HG03025 (cell line): ENCODE results near the gene AHSG.
"Not testable (repeated sequence)": the region's sequence is repeated elsewhere in the genome, so short reads cannot be mapped to it uniquely, and the experiment has no call there.

Source experiments
- ATAC-seq: cut with Tn5 transposase; IDR thresholded peaks from one replicate; pipeline ENCODE4 v1.9.1; 2021; ENCODE audit warnings: mild to moderate bottlenecking, moderate library complexity; ENCODE audit not compliant: unreplicated experiment, low FRiP score

Gene AHSG

DNA sequence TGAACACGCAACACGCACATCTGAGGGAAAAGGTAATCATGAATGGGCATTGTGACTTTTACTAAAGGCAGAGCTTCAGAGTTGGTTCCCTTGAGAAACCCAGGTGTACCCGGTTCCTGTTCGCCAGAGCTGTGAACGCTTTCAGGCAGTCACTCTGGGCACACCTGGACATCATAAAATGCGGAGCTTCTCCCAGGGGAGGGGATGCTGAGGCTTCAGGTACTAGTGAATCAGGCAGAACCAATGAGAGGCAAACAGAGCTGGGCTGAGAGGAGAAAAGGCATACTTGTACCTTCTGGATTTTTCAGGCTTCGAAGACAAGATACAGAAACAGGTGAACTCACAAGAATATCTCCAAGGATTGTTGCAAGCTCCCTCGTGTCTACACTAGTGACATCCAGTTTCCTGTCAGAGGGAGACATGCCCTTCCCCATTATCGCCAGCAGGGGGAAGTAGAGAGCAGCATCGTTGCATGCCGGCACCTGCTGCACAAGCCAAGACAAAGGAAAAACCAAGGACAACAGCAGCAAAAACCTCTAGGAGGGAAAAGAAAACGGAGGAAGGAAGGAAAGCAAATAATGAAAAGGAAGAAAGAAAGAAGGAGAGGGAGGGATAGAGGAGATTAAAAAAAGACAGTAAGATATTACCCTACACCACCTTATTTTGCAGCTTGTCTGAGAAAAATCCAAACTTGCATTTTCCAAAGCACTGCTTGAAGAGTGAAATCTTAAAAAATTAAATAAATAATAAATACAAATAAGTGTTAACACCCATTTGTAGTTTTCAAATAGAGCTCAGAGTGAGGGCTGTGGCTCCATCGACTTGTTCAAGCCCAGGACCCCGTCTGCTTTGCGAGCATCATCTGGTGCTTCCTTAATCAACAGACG is 2.0 kb downstream of the AHSG start:
- no peak for ATAC-seq

DNA sequence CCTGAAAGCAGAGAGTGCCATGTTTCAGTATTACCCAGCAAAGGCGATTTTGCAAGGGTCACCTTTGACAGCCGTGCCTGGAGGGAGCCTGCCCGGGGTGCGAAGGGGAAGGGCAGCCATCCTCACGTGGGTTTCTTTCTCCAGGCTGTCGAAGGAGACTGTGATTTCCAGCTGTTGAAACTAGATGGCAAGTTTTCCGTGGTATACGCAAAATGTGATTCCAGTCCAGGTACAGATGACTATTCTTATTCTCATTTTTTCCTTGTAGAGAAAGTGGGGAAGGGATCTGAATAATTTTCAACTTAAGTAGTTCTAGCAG is 3.4 kb downstream of the AHSG start:
- ATAC-seq = no peak

DNA sequence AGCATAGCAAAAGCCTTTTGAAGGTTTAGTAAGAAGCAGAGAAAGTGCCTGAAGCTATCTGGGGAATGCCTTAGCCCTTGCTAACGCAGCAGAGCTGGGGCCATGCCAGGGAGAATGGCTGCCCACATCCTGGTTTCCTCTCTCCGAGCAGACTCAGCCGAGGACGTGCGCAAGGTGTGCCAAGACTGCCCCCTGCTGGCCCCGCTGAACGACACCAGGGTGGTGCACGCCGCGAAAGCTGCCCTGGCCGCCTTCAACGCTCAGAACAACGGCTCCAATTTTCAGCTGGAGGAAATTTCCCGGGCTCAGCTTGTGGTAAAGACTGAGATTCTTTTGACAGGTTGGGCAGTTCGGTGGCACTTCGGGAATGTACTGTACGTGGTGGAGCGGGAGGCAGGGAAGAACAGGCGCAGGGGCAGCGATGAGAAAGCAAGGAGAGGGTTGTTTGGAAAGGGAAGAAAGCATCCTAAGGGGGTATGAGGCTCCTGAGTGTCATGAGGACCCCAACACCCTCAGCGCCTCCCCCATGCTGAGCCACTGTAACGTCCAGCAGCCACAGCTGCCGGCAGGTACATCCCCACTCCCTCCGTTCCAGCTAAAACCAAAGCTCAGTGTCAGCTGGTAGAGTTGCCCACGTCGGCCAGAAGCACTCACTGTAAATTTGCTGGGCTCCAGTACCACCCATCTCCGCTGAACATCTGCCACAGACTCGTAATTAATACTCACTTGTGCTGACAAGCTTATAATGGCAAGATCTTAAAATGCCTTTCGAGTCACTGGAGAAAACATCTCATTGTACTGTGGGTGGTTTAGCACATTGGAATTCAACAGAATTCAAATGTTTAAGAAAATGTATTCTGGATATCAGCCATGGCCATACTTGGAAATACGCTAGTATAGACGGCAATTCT is 4.4 kb downstream of the AHSG start:
- peak; percentile 80 for ATAC-seq

DNA sequence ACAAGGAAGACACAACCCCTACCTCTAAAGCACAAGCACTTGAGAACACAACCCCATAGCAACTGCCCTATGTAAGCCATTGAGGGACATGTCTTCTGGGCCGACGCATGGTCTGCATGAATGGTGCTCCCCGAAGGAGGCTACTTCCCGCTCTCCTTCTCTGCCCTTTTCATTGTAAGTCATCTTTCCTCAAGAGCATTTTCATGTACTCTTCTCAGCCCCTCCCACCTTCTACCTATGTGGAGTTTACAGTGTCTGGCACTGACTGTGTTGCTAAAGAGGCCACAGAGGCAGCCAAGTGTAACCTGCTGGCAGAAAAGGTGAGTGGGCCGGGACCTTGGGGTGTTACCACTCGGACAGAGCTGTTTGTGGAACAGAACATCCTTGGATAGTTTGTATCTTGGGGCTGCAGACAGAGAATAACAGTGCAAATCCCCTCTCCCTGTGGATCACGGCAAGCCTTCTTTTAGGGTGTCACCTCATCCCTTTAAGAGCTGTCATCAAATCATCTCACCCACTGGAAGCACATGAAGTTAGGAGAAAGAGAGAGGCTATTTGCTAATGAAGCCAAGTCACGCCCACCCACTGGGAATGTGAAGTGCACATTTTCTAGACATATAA is 5.6 kb downstream of the AHSG start:
- ATAC-seq = no peak

DNA sequence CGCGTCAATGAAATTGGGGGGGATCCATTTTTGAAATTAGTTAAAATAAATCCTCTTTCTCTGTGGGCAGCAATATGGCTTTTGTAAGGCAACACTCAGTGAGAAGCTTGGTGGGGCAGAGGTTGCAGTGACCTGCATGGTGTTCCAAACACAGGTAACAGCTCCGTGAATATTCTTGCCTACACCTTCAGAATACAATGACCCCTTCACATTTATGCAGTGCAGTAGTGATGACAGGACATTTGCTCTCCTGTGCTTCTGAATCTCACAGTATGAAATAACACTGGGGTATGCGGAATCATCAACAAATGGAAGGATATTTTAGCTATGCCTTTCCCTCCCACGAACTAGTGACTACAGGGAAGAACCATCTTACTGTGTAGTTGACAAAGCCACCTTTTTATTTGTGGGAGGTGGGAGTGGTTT is 6.9 kb downstream of the AHSG start:
- no peak for ATAC-seq

DNA sequence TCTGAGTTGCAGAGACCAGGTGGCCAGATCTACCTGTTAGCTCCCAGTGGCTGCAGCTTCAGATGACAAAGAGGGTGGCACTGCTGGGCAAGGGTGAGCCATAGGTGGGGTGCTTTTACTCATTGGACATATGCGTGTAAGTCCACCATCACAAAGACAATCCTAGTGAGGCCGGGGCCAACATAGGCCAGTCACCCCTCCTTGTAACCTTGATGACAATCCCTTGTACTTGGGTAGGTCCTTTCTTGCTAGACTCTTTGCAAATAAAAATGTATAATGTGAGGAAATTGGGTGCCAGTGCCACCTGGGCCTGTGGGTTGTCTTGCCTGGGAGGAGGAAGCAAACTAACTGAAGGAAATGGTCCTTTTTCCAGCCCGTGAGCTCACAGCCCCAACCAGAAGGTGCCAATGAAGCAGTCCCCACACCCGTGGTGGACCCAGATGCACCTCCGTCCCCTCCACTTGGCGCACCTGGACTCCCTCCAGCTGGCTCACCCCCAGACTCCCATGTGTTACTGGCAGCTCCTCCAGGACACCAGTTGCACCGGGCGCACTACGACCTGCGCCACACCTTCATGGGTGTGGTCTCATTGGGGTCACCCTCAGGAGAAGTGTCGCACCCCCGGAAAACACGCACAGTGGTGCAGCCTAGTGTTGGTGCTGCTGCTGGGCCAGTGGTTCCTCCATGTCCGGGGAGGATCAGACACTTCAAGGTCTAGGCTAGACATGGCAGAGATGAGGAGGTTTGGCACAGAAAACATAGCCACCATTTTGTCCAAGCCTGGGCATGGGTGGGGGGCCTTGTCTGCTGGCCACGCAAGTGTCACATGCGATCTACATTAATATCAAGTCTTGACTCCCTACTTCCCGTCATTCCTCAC is 7.6 kb downstream of the AHSG start:
- ATAC-seq = no peak

DNA sequence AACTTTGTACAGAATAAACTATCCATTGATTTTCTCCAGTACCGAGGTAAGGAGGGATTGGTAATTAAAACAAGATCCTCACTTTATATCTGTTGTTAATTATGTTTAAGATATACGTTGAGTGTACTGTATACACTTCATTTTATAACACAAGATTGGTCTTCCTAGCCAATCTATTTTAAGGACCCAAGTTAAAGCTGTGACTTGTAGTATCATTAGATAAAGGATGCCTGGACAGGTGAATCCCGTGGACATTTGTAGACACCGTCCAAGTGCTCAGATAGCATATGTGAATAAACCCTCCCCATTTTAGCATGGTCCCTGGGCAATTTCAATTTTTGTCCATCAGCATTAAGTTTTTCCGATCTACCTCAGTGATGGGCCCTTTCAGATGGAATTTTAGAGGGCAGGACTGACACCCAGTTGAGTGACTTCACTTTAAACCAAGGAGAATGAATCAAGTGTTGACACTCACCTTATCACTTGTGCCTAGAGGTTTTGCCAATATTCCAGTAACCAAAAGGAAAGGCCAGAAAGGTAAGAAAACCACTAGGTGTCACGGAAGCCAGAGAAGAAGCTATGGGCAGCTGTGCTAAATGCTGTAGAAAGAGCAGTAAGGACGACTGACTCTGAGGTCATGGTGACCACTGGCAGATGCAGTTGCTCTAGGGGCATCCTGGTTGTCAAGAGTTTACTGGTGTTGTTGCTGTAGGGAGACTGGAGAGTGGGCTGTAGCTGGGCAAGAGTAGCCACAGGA is 9.2 kb downstream of the AHSG start:
- no peak for ATAC-seq

DNA sequence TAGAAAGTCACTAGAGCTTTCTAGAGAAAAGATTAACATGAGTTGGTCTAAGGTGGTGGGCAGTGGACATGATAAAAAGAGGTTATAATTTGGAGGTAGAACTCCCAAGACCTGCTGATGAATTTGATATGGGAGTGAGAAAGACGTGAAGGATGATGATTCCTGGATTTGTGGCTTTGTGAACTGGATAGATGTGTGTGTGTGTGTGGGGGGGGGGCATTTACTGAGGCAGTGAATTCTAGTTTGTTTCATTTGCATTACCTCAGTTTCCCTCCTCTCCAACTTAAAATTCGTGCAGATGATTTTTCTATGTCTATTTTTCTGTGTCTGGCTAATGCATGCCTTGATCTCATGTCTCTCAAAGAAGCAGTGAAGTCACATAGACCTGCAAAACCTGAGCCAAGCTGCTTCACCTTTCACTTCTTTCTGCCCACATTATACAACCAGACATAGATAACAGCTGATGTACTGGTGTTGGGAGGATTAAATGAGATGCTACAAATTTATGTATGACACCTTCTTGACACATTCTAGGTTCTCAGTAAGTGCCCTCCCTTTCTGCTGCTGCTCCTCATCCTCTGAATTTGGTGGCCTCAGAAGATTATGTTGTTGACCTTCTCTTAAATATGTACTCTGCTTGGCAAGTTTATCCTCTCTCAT is 9.9 kb downstream of the AHSG start:
- ATAC-seq = no peak

DNA sequence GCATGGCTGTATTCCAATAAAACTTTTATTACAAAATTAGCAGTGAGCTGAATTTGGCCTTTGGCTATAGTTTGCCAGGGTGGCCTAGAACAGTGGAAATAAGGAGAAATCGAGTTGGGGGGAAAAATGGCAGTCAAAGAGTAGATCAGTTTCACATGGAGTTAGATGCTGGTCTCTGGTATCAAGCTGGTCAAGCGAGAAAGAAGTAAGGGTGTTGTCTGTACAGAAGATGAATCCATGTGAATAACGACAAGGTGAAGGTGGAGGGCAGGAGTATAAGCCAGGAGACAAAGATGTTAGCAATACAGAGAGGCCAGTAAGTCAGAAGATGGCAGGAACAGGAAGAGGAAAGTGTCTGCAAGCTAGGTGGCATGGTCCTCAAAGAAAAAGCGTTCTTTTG is 11.7 kb downstream of the AHSG start:
- no peak for ATAC-seq

DNA sequence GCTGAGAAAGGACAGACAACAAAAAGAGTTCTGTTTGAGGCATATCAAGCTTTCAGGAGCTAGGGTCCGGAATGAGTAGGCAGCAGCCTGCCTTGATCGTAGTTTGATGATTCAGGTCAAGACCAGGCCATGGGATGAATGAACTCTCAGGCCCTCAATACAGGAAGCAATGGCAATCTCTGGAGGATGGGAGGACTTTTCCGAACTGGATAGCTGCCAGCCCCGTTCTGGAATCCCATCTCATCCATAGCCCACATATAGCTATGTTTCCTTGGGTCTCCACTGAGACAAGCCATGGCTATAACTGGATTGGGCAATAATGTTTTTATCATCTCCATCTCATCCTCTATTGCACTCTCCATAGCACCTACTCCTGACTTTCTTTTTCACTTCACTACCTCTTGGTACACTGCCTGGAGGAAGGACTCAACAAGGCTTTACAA is 12.8 kb downstream of the AHSG start:
- no peak for ATAC-seq

DNA sequence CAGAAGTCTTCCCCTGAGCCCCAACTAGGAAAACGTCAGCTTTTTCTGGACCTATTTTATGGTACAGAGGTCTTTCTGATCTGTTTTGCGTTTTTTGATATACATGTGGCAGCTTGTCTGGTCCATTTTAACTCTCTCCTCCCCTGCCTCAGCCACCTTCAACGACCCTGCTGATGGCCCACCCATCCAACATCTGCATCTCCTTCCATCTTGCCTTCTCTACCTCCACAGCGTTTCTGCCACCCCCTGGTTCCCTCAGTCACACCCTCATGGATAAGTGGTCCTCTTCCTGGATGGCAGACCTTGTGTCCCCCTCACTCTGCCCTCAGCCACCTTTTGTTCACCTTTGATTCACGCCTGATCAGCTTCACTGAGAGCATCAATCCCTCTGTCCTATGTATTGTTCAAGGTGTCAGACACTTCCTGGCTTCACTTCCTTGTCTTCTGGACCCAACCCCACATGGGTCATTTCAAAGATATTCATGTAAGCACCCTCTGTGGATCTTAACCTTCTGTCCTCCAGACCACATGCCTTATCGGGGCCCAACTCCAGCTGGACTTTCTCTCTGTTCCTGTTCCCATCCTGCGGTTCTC is 13.5 kb downstream of the AHSG start:
- no peak for ATAC-seq

DNA sequence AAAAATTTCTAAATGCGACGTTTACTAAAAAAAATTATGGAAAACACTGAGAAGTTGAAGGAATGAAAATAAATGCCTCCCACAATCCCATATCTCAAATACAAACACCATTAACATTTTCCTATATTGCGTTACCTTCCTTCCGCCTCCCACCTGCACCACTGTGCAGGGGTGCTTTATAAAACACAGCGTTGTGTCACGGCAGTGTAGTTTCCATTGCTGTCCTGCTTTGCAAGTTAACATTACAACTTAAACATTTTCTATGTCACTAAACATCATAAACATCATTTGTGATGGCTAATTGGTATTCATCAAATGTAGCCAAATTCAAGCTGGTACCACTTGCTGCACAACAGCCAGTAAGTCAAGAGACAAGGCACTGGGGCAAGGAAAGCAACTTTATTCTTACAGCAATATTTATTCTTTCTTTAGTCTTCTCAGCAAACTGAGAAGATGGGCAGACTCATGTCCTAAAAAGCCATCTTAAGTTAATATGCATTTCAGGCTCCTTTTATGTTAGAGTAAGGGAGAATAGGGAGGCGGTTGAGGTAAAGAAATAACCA is 15.1 kb downstream of the AHSG start:
- ATAC-seq = no peak

DNA sequence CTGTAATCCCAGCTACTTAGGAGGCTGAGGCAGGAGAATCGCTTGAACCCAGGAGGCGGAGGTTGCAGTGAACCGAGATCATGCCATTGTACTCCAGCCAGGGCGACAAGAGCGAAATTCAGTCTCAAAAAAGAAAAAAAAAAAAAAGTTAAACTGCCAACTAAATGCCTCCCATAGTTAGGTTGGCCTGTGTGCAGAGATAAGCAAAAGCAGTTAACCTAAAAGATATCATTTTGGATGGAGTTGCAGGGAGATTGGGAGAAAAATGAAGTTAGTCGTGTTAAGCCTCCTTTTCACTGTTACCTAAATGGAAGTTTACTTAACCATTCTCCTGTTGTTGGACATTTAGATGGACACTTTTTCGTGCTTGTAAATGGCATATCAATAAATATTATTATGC is 15.9 kb downstream of the AHSG start:
- no peak for ATAC-seq

DNA sequence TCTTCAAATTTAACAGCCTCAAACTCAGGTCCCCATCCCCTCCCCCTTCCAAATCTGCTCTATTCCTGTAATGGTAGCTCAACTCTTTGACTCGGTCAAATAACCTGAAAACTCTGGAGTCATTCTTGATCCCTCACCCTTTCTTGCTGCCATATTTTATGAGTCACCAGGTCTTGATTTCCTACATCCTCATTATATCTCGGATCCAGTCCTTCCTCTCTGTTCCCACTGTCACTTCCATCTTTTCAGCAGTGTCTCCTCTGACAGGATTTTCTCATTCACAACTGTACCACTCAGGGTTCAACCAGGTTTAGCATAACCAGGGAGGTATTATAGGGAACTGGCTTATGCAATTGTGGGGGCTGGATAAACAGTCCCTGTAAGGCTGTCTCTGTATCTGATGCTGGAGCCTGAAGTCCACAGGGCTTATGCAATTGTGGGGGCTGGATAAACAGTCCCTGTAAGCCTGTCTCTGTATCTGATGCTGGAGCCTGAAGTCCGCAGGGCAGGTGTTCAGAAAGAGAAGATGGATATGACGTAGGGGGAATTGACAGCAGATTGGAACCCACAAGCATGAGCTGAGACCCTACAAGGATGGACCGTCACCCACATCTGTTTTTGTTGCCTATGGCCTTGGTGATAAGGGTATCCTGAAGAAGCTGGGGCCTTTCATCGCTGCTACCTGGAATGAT is 18.2 kb downstream of the AHSG start:
- ATAC-seq = no peak

DNA sequence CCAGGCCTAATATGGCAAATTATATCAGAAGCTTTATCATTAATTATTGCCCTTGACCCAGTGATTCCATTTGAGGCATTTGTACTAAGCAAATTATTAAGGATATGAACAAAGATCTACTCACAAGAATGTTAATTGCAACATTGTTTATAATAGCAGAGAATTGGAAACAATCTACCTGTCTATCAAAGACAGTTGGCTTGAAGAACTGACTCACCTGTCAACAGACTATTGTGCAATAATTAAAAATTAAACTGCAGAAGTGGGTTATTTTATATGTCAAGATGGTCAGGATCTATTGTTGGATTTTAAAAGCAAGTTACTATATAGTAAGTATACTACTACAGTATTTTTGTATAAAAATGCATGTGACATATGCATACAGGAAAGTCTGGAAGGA is 20.6 kb downstream of the AHSG start:
- ATAC-seq = no peak

DNA sequence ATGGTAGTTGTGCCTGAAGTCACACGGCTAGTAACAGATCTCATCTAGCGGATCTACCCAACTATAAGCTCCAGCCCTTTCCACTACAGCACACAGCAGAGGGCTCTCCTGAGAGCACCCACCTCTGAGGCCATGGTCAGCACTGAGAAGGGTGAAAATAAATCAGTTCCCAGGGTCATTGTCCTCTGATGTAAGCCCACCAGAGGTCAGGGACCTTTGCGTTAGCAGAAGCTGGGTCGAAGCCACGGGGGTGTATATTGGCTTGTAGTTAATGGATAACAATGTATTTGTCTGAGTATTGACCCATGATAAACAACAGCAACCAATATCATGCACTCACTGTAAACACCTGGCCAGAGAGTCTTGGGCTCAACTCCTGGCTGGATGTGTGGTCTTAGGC is 21.3 kb downstream of the AHSG start:
- not testable (repeated sequence) for ATAC-seq

DNA sequence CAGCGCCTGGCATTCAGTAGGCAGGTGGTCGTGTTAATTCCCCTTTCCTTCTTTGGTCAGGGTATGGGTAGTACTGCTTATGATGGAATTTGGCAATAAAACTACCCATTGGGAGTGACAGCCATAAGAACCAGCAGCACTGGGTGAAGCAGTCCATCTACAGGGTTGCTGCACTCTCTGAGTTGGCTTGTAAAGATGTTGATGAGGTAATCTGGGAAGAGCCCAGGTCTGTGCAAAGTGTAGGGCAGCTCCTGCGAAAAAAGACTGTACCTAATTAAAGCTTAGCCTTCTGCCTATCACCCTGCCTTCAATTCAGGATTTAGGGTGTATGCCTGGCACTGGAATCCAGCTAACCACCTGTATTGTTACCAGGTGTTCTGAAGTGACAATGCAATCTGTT is 22.7 kb downstream of the AHSG start:
- ATAC-seq = no peak

DNA sequence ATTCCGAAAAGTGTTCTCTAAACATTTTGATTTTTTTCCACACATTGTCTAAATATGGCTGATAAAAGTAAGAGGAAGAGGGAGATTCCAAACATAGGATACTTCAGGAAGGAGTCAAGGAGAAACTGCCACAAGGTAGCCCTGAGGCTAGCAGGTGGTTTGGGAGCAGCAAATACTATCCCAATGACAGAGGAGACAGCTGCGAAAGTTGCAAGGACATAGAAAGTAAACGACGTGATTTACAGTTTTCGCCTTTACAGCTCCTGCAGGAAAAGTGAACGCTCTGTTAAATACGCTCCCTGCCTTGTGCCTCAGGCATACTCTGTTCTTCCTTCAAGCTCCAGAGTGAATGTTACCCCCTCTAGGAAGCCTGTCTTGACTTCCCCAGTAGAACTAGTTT is 23.7 kb downstream of the AHSG start:
- no peak for ATAC-seq
